A549 (cell line): ENCODE data around the gene PHB1.

ENCODE experiments used
- CBX2 ChIP-seq: fragments of 200-600 bp; sonication (generic); IDR thresholded peaks from 2 replicates; pipeline ENCODE4 v1.6.1; 2016; ENCODE audit warnings: low read depth, mild to moderate bottlenecking, borderline replicate concordance
- CEBPB ChIP-seq, 2 experiments: fragments of >200 bp in 1 of 2; sonication (Bioruptor Twin) in 1 of 2; formaldehyde crosslinking in 1 of 2; IDR thresholded peaks; 2 replicates each; pipeline ENCODE4 v1.6.1; 2012 to 2016
- CTCF ChIP-seq: fragments of >200 bp; sonication (Bioruptor Twin); formaldehyde crosslinking; IDR thresholded peaks from 3 replicates; pipeline ENCODE4 v1.5.1; 2016
- EP300 ChIP-seq, 2 experiments: fragments of >200 bp; sonication (Bioruptor Twin); formaldehyde crosslinking; IDR thresholded peaks; 2 replicates in 1 of 2; 3 replicates in 1 of 2; pipeline ENCODE4 v1.6.1; 2016 to 2017
- JUN ChIP-seq, 2 experiments: fragments of >200 bp; sonication (Bioruptor Twin); formaldehyde crosslinking; IDR thresholded peaks; 2 replicates in 1 of 2; 3 replicates in 1 of 2; pipeline ENCODE4 v1.6.1; 2016 to 2017
- RCOR1 ChIP-seq: fragments of 150-350 bp; IDR thresholded peaks from 2 replicates; pipeline ENCODE4 v1.6.1; 2014; ENCODE audit warnings: antibody characterized with exemption, low read length, low read depth
- RFX5 ChIP-seq: fragments of 450-650 bp; IDR thresholded peaks from 2 replicates; pipeline ENCODE4 v1.7.1; 2014; ENCODE audit warnings: antibody characterized with exemption, mild to moderate bottlenecking, moderate library complexity

- TF ChIP-seq RCOR1 (no peak), CTCF (no peak), CBX2 (no peak), JUN (IDR thresholded peaks at IDR 0.05) (no peak), CEBPB (IDR thresholded peaks at IDR 0.05) (no peak), EP300 (IDR thresholded peaks at IDR 0.05) (no peak), RFX5 (no peak)
Measured at GRCh38 chr17:49358641-49359247, 55.9 kb downstream of the PHB1 start.
